ENCODE measurements around the gene REST.
A peak's percentile ranks its signal among the peaks of the same experiment; 100 is the strongest.

Gene REST

DNA sequence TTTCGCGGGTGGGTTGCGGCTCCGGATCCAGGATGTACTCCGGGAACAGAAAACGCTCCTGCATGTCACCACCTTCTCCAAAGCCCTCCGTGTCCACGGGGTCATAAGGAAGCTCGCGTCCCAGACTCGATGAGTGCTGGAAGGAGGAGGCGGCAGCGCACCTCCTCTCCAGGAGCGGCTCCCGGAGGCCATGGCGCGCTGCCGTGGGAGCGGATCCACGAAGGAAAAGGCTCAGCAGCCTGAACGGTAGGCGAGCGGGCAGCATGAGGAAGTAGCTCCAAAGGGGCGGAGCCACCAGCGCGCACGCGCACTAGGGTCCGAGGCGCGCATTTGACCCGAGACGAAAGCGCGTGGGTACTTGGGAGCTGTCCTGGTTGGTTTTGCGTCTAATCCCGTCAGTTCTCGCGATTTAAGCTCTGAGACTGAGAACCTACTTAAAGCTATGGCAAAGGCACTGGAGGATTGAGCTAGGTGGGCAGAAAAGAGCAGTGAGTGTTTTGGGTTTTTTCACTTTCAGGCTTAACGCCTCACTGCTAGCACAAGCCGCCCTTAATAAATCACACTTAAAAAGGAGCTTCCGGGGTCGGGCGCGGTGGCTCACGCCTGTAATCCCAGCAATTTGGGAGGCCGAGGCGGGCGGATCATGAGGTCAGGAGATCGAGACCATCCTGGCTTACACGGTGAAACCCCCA, 69.8 kb downstream of the REST start, which contains the start of gene NOA1:
Gene NOA1 (minus strand): TSS at position 286 of the 692 bp plus-strand sequence. CDS start 21 bp downstream, at position 265.
- peak; percentile 94 to 98 for DNase-seq

DNA sequence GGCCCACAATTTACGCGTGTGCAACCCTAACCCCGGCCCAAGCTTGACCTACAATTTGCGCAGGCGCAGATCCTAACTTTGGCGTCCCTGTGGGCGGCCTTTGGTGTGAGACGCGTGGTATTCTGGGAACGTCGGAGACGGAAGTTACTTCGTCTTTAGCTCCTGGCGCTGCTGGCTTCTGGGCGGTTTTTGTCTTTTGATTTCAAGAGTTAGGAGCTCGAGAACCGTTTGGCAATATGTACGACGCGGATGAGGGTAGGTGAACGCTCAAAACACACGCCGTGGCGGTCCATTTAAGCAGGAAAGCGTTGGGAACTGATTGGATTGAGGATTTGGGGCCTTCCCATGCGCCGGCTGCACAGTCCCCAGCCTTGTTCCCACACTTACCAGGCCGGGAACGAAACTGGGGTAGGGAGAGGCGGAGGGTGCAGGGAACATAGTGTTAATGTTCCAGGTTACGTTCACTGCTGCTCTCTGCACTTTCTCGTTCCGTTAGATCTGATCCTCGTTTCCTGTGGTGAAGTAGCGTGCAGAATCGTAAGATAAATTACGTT, 71.1 kb downstream of the REST start, which contains the start of gene POLR2B:
Gene POLR2B (plus strand): TSS at position 147 of the 554 bp plus-strand sequence. CDS start 90 bp downstream, at position 237.
- peak; percentile 77 to 85 for DNase-seq

DNA sequence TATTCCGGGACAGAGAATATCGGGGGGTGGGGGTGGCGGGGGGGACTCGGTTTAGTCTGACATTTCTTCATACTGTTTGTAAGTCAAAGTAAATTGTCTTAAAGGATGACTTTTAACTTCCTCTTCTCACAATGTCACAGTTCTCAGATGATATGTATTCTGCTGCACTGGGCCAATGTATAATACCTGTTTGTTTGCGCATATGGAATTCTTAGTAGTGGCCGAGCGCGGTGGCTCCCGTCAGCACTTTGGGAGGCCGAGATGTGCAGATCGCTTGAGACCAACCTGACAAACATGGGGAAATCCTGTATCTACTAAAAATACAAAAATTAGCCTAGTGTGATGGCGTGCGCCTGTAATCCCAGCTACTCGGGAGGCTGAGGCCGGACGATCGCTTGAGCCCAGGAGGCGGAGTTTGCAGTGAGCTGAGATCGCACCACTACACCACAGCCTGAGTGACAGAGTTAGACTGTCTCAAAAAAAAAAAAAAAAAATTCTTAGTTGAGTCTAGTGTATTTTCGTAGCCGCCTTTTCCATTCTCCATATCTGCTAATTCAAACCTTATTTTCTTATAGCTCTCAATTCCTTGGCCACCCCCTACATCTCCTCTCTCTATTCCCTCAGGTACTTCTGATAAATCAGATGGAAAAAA, 71.8 kb downstream of the REST start:
- peak; percentile 21 to 28 for DNase-seq

DNA sequence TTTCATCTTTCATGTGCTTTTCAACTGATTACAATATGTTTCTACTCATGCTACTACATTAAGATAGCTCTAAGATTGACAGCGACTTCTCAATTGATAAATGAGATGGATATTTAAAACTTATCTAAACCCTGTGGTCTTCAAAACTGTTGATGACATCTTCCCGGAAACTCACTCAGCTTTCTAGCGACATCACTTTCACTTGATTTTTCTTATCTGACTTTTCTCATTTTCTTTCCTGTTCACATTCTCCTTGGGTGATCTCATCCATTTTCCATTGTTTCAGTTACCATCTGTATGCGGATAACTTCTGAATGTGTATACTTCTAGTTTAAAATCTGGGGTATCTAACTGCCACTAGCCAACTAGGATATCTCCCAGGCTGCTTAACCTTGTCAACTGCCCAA, 74.1 kb downstream of the REST start:
- no peak for DNase-seq

DNA sequence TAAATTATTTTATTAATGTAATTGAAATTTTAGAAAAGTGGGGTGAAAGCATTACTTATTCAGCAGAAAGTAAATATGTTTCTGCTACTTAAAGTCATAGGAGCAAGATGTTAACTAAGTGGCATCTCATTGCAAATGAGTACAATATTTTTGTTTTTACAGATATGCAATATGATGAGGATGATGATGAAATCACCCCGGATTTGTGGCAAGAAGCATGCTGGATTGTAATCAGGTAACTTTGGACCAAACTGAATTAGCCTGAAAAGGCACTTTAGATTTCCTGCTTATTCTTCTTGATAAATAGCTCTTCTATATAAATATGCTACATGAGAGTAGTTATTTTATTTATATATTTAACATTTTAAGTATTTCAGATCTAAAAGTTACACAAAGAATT, 78.5 kb downstream of the REST start:
- DNase-seq = no peak

DNA sequence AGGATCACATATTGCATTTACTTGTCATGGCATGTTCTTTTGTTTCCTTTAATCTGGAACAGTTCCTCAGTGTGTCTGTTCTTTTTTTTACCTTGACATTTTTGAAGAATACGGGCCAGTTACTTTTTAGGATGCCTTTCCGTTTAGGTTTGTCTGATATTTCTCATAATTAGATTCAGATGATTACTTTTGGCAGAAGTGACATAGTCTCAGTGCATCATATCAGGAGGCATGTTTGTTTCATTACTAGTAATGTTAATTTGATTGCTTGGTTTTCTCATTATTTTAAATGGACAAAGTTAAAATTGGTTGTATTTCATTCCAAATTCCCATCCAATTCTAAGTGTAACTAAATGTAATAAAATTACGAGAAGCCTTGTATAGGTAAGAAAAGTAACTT, 79.3 kb downstream of the REST start:
- no peak for DNase-seq

DNA sequence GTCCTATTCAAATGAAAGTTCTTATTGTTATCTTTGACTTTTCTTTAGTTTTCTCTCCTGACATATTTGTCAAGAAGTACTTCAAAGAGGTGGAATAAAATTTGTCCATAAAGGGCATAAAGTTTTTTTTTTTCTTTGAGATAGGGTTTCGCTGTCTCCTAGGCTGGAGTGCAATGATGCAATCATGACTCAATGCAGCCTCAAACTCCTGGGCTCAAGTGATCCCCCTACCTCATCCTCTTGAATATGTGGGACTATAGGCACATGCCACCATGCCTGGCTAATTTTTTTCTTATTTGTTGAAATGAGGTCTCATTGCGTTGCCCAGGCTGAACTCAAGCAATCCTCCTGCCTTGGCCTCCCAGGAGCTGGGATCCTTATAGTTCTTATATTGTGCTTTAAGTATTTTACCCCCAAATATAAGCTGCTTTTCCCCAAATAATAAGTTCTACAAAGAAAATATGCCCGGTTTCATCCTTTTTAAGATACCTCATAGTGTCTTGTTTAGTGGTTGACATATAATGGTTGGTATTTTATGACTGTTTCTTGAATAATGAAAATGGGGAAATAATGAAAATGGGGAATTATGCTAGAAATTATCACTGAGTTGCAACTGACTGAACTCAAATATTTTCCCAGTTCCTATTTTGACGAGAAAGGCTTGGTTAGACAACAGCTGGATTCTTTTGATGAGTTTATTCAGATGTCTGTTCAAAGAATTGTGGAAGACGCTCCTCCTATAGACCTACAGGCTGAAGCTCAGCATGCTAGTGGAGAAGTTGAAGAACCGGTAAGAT, 82.6 kb downstream of the REST start:
- DNase-seq = no peak

DNA sequence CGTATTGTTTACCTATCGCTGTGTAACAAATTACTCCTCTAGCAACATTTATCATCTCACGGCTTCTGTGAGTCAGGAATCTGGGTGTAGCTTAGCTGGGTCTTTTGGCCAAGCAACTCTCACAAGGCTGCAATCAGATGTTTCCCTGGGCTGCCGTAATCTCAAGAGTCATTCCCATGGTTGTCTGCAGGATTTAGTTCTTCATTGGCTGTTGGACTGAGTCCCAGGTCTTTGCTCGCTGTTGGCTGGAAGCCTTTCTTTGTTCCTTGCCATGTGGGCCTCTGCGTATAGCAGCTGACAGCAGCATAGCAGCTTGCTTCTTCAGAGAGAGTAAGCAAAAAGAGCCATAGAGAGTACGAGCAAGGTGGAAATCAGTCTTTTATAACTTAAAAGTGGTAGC, 87.8 kb downstream of the REST start:
- no peak for DNase-seq

DNA sequence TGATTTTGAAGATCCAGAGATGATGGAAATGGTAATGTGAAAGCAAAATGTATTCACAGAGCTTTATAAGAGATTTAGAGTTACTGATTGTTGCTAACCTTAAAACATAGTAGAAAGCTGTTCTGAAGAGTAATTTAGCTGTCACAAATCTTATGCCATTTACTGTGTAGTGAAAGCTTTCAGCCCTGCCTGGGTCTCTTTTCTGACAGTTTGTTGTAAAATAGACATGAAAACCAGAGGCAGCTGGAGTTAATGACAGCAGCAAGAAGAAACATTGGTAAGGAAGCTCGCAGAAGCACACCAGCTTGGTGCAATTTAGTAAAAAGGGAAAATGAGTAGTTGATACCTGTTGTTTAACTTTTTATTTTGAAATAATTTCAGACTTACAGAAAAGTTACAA, 92.1 kb downstream of the REST start:
- no peak for DNase-seq

DNA sequence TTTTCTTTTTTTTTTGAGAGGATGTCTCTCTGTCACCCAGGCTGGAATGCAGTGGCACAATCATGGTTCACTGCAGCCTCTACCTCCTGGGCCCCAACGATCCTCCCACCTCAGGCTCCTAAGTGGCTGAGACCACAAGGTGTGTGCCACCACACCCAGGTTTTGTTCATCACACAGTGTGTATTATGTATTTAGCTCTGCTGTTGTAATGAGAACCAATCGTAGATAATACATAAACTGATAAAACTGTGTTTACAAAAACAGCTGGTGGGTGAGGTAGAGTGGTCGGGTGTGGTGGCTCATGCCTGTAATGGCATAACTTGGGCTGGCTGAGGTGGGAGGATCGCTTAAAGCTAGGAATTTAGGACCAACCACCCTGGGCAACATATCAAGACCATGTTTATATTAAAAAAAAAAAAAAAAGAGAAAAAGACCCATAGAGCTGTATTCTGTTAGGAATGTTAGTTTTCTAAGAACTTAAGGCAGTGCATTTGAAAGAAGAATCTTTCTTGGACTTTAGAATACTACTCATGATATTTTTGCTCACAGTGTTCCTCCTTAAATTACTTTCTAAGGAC, 105.9 kb downstream of the REST start:
- no peak for DNase-seq
